ENCODE results near the gene PCDHAC2. TPM values are rescaled to one million over a fixed set of nuclear protein-coding genes. Genes with fewer than 3 reads are reported as not detected.

Gene PCDHAC2
- total and polyA plus RNA-seq, 2 of the 4 experiments (the other 2 are of a cell fraction): not detected

DNA sequence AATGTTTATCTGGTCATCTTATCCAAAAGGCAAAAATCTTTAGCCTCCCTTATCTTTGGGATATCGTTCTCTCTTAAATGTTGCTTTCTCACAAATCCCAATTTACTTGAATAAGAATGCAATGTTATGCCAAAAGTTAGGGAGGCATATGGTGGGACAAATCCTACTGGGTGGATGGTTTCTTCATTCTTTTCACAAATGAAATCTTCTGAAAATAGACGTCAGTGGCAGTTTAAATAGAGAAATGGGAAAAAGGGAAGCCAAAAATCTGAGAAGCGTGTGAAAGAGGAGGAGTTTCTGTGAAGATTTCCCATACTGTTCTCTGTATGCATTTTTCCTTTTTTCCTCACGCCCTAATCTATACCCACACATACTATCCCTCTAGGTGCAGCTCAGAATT, 42.7 kb upstream of the PCDHAC2 start:
- Histone ChIP-seq H3K18ac (ENCODE audit: low read depth, low read length) (no peak overlapping the region), H3K36me3 (ENCODE audit: control insufficient read depth, insufficient read depth, low read length) (no peaks in the 10 kb centered on the region), H3K4me3 (ENCODE audit: insufficient read depth, low read depth, low read length) (no peak overlapping the region), H3K9me3 (ENCODE audit: control insufficient read depth, insufficient read depth, low read length) (peaks cover 13% of the 10 kb centered on the region), H3K27ac (ENCODE audit: insufficient read depth, low read length) (no peak overlapping the region), H3K27me3 (ENCODE audit: control insufficient read depth, insufficient read depth, low read length) (no peaks in the 10 kb centered on the region), H2BK120ac (ENCODE audit: low read depth, low read length) (no peak overlapping the region), H4K8ac (ENCODE audit: low read depth in 2 of 2, low read length in 2 of 2) (no peak overlapping the region), H2AK5ac (ENCODE audit: low read depth, low read length) (no peak overlapping the region), H3K14ac (replicated peaks; ENCODE audit: low read depth, low read length) (no peak overlapping the region), H4K91ac (ENCODE audit: insufficient read depth, low read depth, low read length) (no peak overlapping the region), H2AK9ac (replicated peaks; ENCODE audit: low read depth, low read length, poor library complexity) (no peak overlapping the region), H2AFZ (replicated peaks; ENCODE audit: low read length, poor library complexity) (no peak overlapping the region), H3K4me2 (ENCODE audit: low read depth, low read length) (no peak overlapping the region), H3K79me1 (ENCODE audit: low read depth in 1 of 2, low read length in 2 of 2) (no peaks in the 10 kb centered on the region), H3K23ac (ENCODE audit: low read depth, low read length) (no peak overlapping the region), H4K5ac (ENCODE audit: low read depth, low read length) (no peak overlapping the region), H3K4me1 (ENCODE audit: control insufficient read depth, insufficient read depth, low read length) (no peaks in the 10 kb centered on the region), H2BK15ac (ENCODE audit: low read depth, low read length) (no peak overlapping the region), H3K9me1 (ENCODE audit: insufficient read depth, low read length) (no peaks in the 10 kb centered on the region), H3K9ac (ENCODE audit: low read depth, low read length) (no peak overlapping the region), H2BK20ac (ENCODE audit: low read depth, low read length) (no peak overlapping the region), H3K56ac (ENCODE audit: extremely low read depth, insufficient read depth, low read length) (no peak overlapping the region), H2BK5ac (ENCODE audit: low read depth, low read length, poor library complexity, severe bottlenecking) (no peak overlapping the region), H4K20me1 (ENCODE audit: insufficient read depth, low read length) (no peaks in the 10 kb centered on the region), H3K4ac (ENCODE audit: low read depth, low read length) (no peak overlapping the region)
- POLR2A ChIA-PET (ENCODE audit: unreplicated experiment): no interaction called here
- TF ChIP-seq CTCF (conservative IDR thresholded peaks at IDR 0.05; ENCODE audit: low read depth, low read length): no peak
- no peak for TF ChIP-seq CEBPB (IDR thresholded peaks at IDR 0.05; ENCODE audit: low read depth, low read length)
- no peak for TF ChIP-seq SMC3 (IDR thresholded peaks at IDR 0.05; ENCODE audit: low read depth, low read length)
- no peak for TF ChIP-seq NFE2L2 (IDR thresholded peaks at IDR 0.05; ENCODE audit: low read depth, low read length)
- TF ChIP-seq POLR2A (IDR thresholded peaks at IDR 0.05; ENCODE audit: low read depth, low read length): no peak
- no peak for TF ChIP-seq USF2 (IDR thresholded peaks at IDR 0.05; ENCODE audit: low read depth, low read length)
- TF ChIP-seq CHD1 (IDR thresholded peaks at IDR 0.05; ENCODE audit: low read depth, low read length): no peak
- TF ChIP-seq RFX5 (IDR thresholded peaks at IDR 0.05; ENCODE audit: low read depth, low read length): no peak
- TF ChIP-seq, protein P1, sequence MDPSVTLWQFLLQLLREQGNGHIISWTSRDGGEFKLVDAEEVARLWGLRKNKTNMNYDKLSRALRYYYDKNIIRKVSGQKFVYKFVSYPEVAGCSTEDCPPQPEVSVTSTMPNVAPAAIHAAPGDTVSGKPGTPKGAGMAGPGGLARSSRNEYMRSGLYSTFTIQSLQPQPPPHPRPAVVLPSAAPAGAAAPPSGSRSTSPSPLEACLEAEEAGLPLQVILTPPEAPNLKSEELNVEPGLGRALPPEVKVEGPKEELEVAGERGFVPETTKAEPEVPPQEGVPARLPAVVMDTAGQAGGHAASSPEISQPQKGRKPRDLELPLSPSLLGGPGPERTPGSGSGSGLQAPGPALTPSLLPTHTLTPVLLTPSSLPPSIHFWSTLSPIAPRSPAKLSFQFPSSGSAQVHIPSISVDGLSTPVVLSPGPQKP (IDR thresholded peaks at IDR 0.05; ENCODE audit: borderline replicate concordance, low read depth, low read length): no peak
- no peak for TF ChIP-seq BHLHE40 (IDR thresholded peaks at IDR 0.05; ENCODE audit: low read depth, low read length)
- no peak for TF ChIP-seq MXI1 (IDR thresholded peaks at IDR 0.05; ENCODE audit: borderline replicate concordance, low read depth, low read length)
- TF ChIP-seq MAZ (IDR thresholded peaks at IDR 0.05; ENCODE audit: borderline replicate concordance, low read depth, low read length): no peak
- TF ChIP-seq MAFK (IDR thresholded peaks at IDR 0.05; ENCODE audit: low read depth, low read length): no peak
- no peak for TF ChIP-seq RCOR1 (IDR thresholded peaks at IDR 0.05; ENCODE audit: insufficient replicate concordance, low read length)
- TF ChIP-seq RAD21 (IDR thresholded peaks at IDR 0.05; ENCODE audit: low read length): no peak
- TF ChIP-seq FOS (IDR thresholded peaks at IDR 0.05; ENCODE audit: low read depth, low read length): no peak
- no peak for ATAC-seq (ENCODE audit: low read depth)
- CTCF ChIA-PET: no interaction called here
- no TSS peak for BruUV-seq (replicated peaks)
- no CpG with 5 or more reads among the region's 4 CpGs for WGBS, 2 experiments (ENCODE audit: extremely low coverage in 2 of 2, insufficient read length in 1 of 2)
- in situ Hi-C loops (cut with MboI; ENCODE audit: low sequenced_read_pairs) (no loop called here), intact Hi-C loops (cut with micrococcal nuclease) (no loop called here), dilution Hi-C loops (cut with HindIII; ENCODE audit: low sequenced_read_pairs, unreplicated experiment) (no loop called here)
- no peak for DNase-seq

Data from IMR-90 (cell line).